ENCODE measurements around the gene CCNE1.

CCNE1 gene

GRCh38 chr19:29831041-29831548 is 19.3 kb downstream of the CCNE1 start:
- TF ChIP-seq CTCF (IDR thresholded peaks at IDR 0.05; ENCODE audit: low read length, missing control alignments), result no peak
- DNase-seq (ENCODE audit: low read depth), result no peak
- H3K4me3 ChIP-seq (replicated peaks; ENCODE audit: low read depth, low read length), result no peak overlapping the region

- no peak for DNase-seq (ENCODE audit: low read depth)
- no peak overlapping the region for H3K4me3 ChIP-seq (replicated peaks; ENCODE audit: low read depth, low read length)
- no peak for TF ChIP-seq CTCF (IDR thresholded peaks at IDR 0.05; ENCODE audit: low read length, missing control alignments)
These were observed 19.9 kb downstream of the CCNE1 start for GRCh38 chr19:29831686-29832085.

DNA sequence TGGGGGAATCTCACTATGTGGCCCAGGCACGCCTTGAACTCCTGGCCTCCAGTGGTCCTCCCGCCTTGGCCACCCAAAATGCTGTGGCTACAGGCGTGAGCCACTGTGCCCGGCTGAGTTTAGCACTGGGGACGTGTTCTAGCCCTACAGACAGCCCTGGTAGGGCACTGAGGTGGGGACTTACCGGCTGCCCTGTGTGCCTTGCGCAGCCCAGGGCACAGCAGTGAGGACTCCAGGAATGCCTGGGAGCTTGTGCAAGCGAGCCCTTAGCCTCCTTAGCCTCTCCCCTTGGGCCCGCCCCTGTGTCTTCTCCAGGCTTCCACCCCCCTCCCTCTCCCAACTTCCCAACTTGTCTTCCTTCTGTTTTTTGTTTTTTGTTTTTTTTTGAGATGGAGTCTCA is 21.0 kb downstream of the CCNE1 start:
- H3K4me3 ChIP-seq (replicated peaks; ENCODE audit: low read depth, low read length), result no peak overlapping the region
- TF ChIP-seq CTCF (IDR thresholded peaks at IDR 0.05; ENCODE audit: low read length, missing control alignments), result no peak
- no peak for DNase-seq (ENCODE audit: low read depth)

GRCh38 chr19:29833614-29834261 is 21.9 kb downstream of the CCNE1 start:
- H3K4me3 ChIP-seq (replicated peaks; ENCODE audit: low read depth, low read length), result no peak overlapping the region
- no peak for TF ChIP-seq CTCF (IDR thresholded peaks at IDR 0.05; ENCODE audit: low read length, missing control alignments)
- DNase-seq (ENCODE audit: low read depth), result no peak

DNA sequence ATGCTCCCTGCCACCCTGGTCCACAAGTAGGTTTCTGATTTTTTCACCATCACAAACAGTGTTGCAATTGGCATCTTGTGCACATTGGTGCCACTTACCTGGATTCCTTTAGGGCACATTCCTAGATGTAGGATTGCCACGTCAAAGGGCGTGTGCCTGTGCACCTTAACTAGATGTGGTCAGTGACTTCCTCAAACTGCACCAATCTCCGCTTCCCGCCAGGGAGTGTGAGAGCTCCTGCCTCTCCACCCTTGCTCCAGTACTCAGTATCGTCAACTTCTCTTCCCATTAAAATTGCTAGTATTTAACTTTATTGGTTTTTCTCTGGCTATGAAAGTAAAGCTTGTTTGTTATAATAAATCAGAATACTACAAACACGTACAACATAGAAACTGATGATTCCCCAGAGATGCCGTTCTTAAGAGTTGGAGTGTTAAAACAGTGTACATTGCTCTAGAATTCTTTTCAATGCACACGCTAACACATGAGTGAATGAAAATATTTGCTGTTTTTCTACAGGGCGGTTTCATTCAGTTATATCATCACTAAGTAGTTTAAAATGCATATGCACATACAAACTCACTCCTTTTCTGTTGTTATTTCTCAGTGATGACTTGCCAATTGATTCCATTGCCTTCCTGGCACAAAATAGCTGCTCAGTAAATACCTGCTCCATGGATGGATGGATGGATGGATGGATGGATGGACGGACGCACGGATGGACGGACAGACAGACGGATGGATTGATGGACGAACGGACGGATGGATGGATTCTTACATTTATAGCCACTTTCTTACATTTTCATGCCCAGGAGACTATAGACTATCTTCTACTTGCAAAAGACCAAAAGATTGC is 23.4 kb downstream of the CCNE1 start:
- no peak for DNase-seq (ENCODE audit: low read depth)

GRCh38 chr19:29836409-29836825 is 24.6 kb downstream of the CCNE1 start:
- no peak overlapping the region for H3K4me3 ChIP-seq (replicated peaks; ENCODE audit: low read depth, low read length)
- TF ChIP-seq CTCF (IDR thresholded peaks at IDR 0.05; ENCODE audit: low read length, missing control alignments), result no peak
- no peak for DNase-seq (ENCODE audit: low read depth)

More for the DNA sequence above, 23.4 kb downstream of the CCNE1 start:
- TF ChIP-seq CTCF (IDR thresholded peaks at IDR 0.05; ENCODE audit: low read length, missing control alignments), result no peak
- no peak overlapping the region for H3K4me3 ChIP-seq (replicated peaks; ENCODE audit: low read depth, low read length)
